B cell (primary cell): ENCODE results near the gene KCTD18. TPM values are rescaled to one million over a fixed set of nuclear protein-coding genes. Genes with fewer than 3 reads are reported as not detected.

Experiments
- ATAC-seq: fragments of 200-7000 bp; cut with Tn5 transposase; one replicate; pipeline ENCODE4 v1.10.0; 2021; ENCODE audit warnings: low read depth, mild to moderate bottlenecking, moderate number of reproducible peaks, moderate library complexity
- CTCF ChIA-PET: fragments of 350-600 bp; sonication (Branson Sonifier 250); formaldehyde crosslinking; loops from one replicate; lab custom pipeline; 2021; ENCODE audit warnings: antibody characterized with exemption, inconsistent platforms; lab: Charles Lee
- POLR2A ChIA-PET: fragments of 350-600 bp; sonication (Branson Sonifier 250); formaldehyde crosslinking; loops from one replicate; lab custom pipeline; 2021; ENCODE audit warnings: antibody characterized with exemption; lab: Charles Lee
- DNase-seq: peaks from one replicate; pipeline ENCODE4 v3.0.0; 2013
- H2AFZ ChIP-seq: 2 replicates; pipeline ENCODE4 v1.6.1; 2012; ENCODE audit warnings: mild to moderate bottlenecking, low read depth, low read length; ENCODE audit not compliant: insufficient read depth, poor library complexity, severe bottlenecking
- H3K27ac ChIP-seq, 2 donors: 1 replicate in 1 of 2; 2 replicates in 1 of 2; pipeline ENCODE4 v1.5.1; 2012 to 2013; ENCODE audit warnings: low read length in 2 of 2, mild to moderate bottlenecking in 2 of 2, moderate library complexity in 1 of 2
- H3K27me3 ChIP-seq, 4 experiments: fragments of 200-600 bp in 1 of 4; sonication (generic) in 1 of 4; replicated peaks in 1 of 4; 1 replicate in 2 of 4; 2 replicates in 2 of 4; pipeline versions ENCODE4 v1.6.1 to v1.7.0; 2013 to 2016; ENCODE audit warnings: low read length in 3 of 4, mild to moderate bottlenecking in 2 of 4, mixed read lengths in 1 of 4, moderate library complexity in 1 of 4; ENCODE audit not compliant: insufficient read depth in 4 of 4, control insufficient read depth in 3 of 4; ENCODE audit errors: control extremely low read depth in 1 of 4
- H3K36me3 ChIP-seq, 2 experiments: replicated peaks in 1 of 2; 1 replicate in 1 of 2; 2 replicates in 1 of 2; pipeline versions ENCODE4 v1.6.1 to v1.7.1; 2013; ENCODE audit warnings: low read length in 1 of 2; ENCODE audit not compliant: insufficient read depth in 2 of 2, control insufficient read depth in 1 of 2; ENCODE audit errors: control extremely low read depth in 1 of 2, extremely low read depth in 1 of 2
- H3K4me1 ChIP-seq, 2 donors: fragments of 200-600 bp in 1 of 2; sonication (generic) in 1 of 2; 1 replicate in 1 of 2; 2 replicates in 1 of 2; pipeline versions ENCODE4 v1.5.1 to v1.6.1; 2013 to 2017; ENCODE audit warnings: low read length in 2 of 2; ENCODE audit not compliant: control insufficient read depth in 2 of 2, insufficient read depth in 2 of 2
- H3K4me2 ChIP-seq: replicated peaks from 2 replicates; pipeline ENCODE3; 2012; ENCODE audit warnings: mild to moderate bottlenecking, low read depth, low read length; ENCODE audit not compliant: poor library complexity, severe bottlenecking
- H3K4me3 ChIP-seq, 5 experiments: fragments of 200-600 bp in 1 of 5; sonication (generic) in 1 of 5; 1 replicate in 3 of 5; 2 replicates in 2 of 5; pipeline versions ENCODE4 v1.5.1 to v1.7.0; 2011 to 2016; ENCODE audit warnings: low read length in 4 of 5, mild to moderate bottlenecking in 4 of 5, low read depth in 2 of 5, control low read depth in 1 of 5, moderate library complexity in 1 of 5; ENCODE audit not compliant: insufficient read depth in 1 of 5; ENCODE audit errors: control extremely low read depth in 1 of 5, extremely low read depth in 1 of 5
- H3K79me2 ChIP-seq: fragments of 200-600 bp; sonication (generic); one replicate; pipeline ENCODE4 v1.6.0; 2016; ENCODE audit warnings: low read length; ENCODE audit not compliant: control insufficient read depth, insufficient read depth
- H3K9ac ChIP-seq: fragments of 200-600 bp; sonication (generic); 2 replicates; pipeline ENCODE4 v1.6.1; 2017; ENCODE audit warnings: mild to moderate bottlenecking, low read length, moderate library complexity
- H3K9me3 ChIP-seq, 3 donors: one replicate each; pipeline versions ENCODE4 v1.6.1 to v1.7.1; 2013; ENCODE audit warnings: low read length in 2 of 3; ENCODE audit not compliant: control insufficient read depth in 2 of 3, insufficient read depth in 1 of 3; ENCODE audit errors: control extremely low read depth in 1 of 3
- H4K20me1 ChIP-seq: 2 replicates; pipeline ENCODE4 v1.6.0; 2012; ENCODE audit warnings: mild to moderate bottlenecking, low read length; ENCODE audit not compliant: insufficient read depth, control insufficient read depth, poor library complexity, severe bottlenecking
- H3K27ac Mint-ChIP-seq: one replicate; pipeline ENCODE4 v1.8.0; 2021; ENCODE audit warnings: mixed read lengths
- H3K27me3 Mint-ChIP-seq: one replicate; pipeline ENCODE4 v1.8.0; 2021; ENCODE audit warnings: mixed read lengths
- H3K4me1 Mint-ChIP-seq: one replicate; pipeline ENCODE4 v1.8.0; 2021; ENCODE audit warnings: mixed read lengths
- H3K4me3 Mint-ChIP-seq: one replicate; pipeline ENCODE4 v1.8.0; 2021; ENCODE audit warnings: mixed read lengths
- H3K9me3 Mint-ChIP-seq: one replicate; pipeline ENCODE4 v1.8.0; 2022; ENCODE audit warnings: mixed read lengths; ENCODE audit not compliant: insufficient read depth
- EZH2 ChIP-seq: IDR thresholded peaks from 2 replicates; pipeline ENCODE4 v1.6.1; 2012; ENCODE audit warnings: borderline replicate concordance, low read depth, mild to moderate bottlenecking, moderate library complexity, low read length; ENCODE audit not compliant: insufficient read depth, poor library complexity, severe bottlenecking
- WGBS: methylation state at CpG from one replicate; pipeline ENCODE4 v1.1.5; 2013; ENCODE audit warnings: missing lambda C conversion rate; ENCODE audit not compliant: insufficient coverage; 5-methylcytosine and 5-hydroxymethylcytosine counted together
- intact Hi-C: fragments of 100-400 bp; cut with micrococcal nuclease; formaldehyde crosslinking; loops from one replicate; pipeline ENCODE4 v1.10.0; 2022
- polyA plus RNA-seq: library from polyadenylated mRNA; depleted of rRNA; stranded (reverse); fragments of >200 nt; gene quantifications from 2 replicates; pipeline ENCODE4 v1.2.3, GENCODE V29; 2012
- total RNA-seq, 2 donors: library from RNA; stranded (reverse); fragments of 120-200 nt in 1 of 2; gene quantifications; 1 replicate in 1 of 2; 2 replicates in 1 of 2; pipeline versions ENCODE4 v1.2.3 to v1.2.4, GENCODE V29; 2013 to 2022
- TF ChIP-seq, protein P1 (sequence below): fragments of 200-600 bp; IDR thresholded peaks from one replicate; pipeline ENCODE4 v1.8.0; 2022; ENCODE audit warnings: antibody characterized with exemption, mild to moderate bottlenecking

The KCTD18 gene
- total and polyA plus RNA-seq, 2 donors (not counting 1 experiment from before 2014, with no cell fraction given) = 15.3 to 20.2 TPM

- WGBS = no CpG with 5 or more reads among the region's 1 CpG
- ChIA-PET CTCF (no interaction called here), POLR2A (no interaction called here)
- Mint-ChIP-seq H3K4me3 (no peak overlapping the region), H3K9me3 (peaks cover 3% of the 10 kb centered on the region), H3K4me1 (peaks cover 6% of the 10 kb centered on the region), H3K27me3 (peaks cover 15% of the 10 kb centered on the region), H3K27ac (no peak overlapping the region)
- peaks cover 2% of the 10 kb centered on the region for H3K79me2 ChIP-seq
- H3K9ac ChIP-seq = no peak overlapping the region
- H3K4me2 ChIP-seq = no peak overlapping the region
- no peak overlapping the region for H3K27ac ChIP-seq
- no peak overlapping the region for H3K4me3 ChIP-seq
- intact Hi-C loops = no loop called here
- H3K36me3 ChIP-seq = no peaks in the 10 kb centered on the region
- ATAC-seq (no peak), DNase-seq (no peak)
- peaks cover 0 to 16% (median 13%) of the 10 kb centered on the region in 4 experiments for H3K27me3 ChIP-seq
- no peaks in the 10 kb centered on the region for H3K9me3 ChIP-seq
- H4K20me1 ChIP-seq = no peaks in the 10 kb centered on the region
- TF ChIP-seq, protein P1, sequence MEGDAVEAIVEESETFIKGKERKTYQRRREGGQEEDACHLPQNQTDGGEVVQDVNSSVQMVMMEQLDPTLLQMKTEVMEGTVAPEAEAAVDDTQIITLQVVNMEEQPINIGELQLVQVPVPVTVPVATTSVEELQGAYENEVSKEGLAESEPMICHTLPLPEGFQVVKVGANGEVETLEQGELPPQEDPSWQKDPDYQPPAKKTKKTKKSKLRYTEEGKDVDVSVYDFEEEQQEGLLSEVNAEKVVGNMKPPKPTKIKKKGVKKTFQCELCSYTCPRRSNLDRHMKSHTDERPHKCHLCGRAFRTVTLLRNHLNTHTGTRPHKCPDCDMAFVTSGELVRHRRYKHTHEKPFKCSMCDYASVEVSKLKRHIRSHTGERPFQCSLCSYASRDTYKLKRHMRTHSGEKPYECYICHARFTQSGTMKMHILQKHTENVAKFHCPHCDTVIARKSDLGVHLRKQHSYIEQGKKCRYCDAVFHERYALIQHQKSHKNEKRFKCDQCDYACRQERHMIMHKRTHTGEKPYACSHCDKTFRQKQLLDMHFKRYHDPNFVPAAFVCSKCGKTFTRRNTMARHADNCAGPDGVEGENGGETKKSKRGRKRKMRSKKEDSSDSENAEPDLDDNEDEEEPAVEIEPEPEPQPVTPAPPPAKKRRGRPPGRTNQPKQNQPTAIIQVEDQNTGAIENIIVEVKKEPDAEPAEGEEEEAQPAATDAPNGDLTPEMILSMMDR = no peak
- TF ChIP-seq EZH2 = no peak
- H3K4me1 ChIP-seq = peaks cover 7 to 8% of the 10 kb centered on the region in 2 donors
- no peak overlapping the region for H2AFZ ChIP-seq
These were observed 5.3 kb upstream of the KCTD18 start for GRCh38 chr2:200515155-200515554.

DNA sequence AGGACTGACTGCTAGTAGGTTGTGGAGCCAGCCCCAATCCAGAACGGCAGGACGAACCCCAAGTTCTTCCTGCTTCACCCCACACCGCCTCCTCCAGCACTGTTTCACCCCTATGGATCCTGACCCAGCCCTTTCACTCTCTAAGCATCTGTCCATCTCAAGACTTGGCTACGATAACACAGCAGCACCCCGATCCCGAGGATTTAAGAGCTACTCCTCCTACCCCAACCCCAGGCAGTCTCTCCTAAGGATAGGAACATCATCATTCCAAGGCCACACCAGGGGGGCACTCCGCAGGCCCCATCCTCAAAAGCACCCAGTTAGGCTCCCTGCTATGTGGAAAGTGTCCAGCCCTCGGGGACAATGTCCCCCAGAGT is 645 bp downstream of the KCTD18 start:
- Mint-ChIP-seq H3K4me1 (peaks cover 28% of the 10 kb centered on the region), H3K9me3 (no peaks in the 10 kb centered on the region), H3K27ac (peak overlapping the region; percentile 92), H3K4me3 (peak overlapping the region; percentile 95), H3K27me3 (no peaks in the 10 kb centered on the region)
- Histone ChIP-seq H3K4me1 (peaks cover 15 to 21% of the 10 kb centered on the region in 2 donors), H2AFZ (peak overlapping the region; percentile 89), H3K9me3 (no peaks in the 10 kb centered on the region), H4K20me1 (no peaks in the 10 kb centered on the region), H3K27me3 (peaks cover 0 to 13% (median 13%) of the 10 kb centered on the region in 4 experiments), H3K27ac (peak overlapping the region; percentile 49 to 79), H3K4me3 (peak overlapping the region; percentile 45 to 81 (median 65)), H3K9ac (peak overlapping the region; percentile 90), H3K4me2 (peak overlapping the region; percentile 90), H3K36me3 (peaks cover 1 to 6% of the 10 kb centered on the region in 2 experiments), H3K79me2 (peaks cover 10% of the 10 kb centered on the region)
- ChIA-PET CTCF (interaction anchor here (0.7 to 1.6 kb wide), 6 partner anchors 13 to 43 kb away, joined by 3 to 6 read pairs (median 4); partner anchors contain the start of gene SGO2), POLR2A (interaction anchor here (0.7 to 1.8 kb wide), 3 partner anchors 17 to 381 kb away, joined by 3 to 12 read pairs (median 9); partner anchors contain the start of genes CLK1 and SGO2)
- no peak for ATAC-seq
- WGBS = 30% methylated on average over 8 of the region's 8 CpGs
- intact Hi-C loops = no loop called here
- TF ChIP-seq, protein P1 = no peak
- TF ChIP-seq EZH2 = no peak
- DNase-seq = no peak
